Spleen (tissue), 7 donors: ENCODE measurements around the gene MICAL3.

Source experiments
- CTCF ChIP-seq, 11 experiments: fragments of 200-600 bp in 7 of 11; fragments of 450-650 bp in 4 of 11; sonication (generic) in 4 of 11; IDR thresholded peaks in 8 of 11; conservative IDR thresholded peaks in 3 of 11; 1 replicate in 7 of 11; 2 replicates in 4 of 11; pipeline versions ENCODE4 v1.4.0 to v1.8.0; 2016 to 2021; ENCODE audit warnings: antibody characterized with exemption in 11 of 11, inconsistent platforms in 4 of 11, mild to moderate bottlenecking in 1 of 11
- POLR2A ChIP-seq, 3 donors: fragments of 450-650 bp; IDR thresholded peaks; one replicate each; pipeline ENCODE4 v1.5.1; 2017; ENCODE audit warnings: antibody characterized with exemption in 3 of 3, mild to moderate bottlenecking in 1 of 3
- POLR2AphosphoS5 ChIP-seq, 3 donors: sonication (generic); formaldehyde crosslinking; IDR thresholded peaks; one replicate each; pipeline ENCODE4 v1.5.1; 2017; ENCODE audit warnings: antibody characterized with exemption in 3 of 3
- donor health status: DM: no; HTN: no; CAD: no; lungs with moderate emphysema.
- donor health status: DM: no; HTN: no; CAD: no.
- donor health status: DM: no; HTN: no; CAD: no.

- no peak for TF ChIP-seq CTCF (IDR thresholded peaks at IDR 0.05 in 8 of 11, conservative IDR thresholded peaks at IDR 0.05 in 3 of 11)
- no peak for TF ChIP-seq POLR2A (IDR thresholded peaks at IDR 0.05)
- TF ChIP-seq POLR2AphosphoS5 (IDR thresholded peaks at IDR 0.05) = no peak
Measured at GRCh38 chr22:18071968-18072310, 47.6 kb upstream of the MICAL3 start.
